ENCODE data around the gene MARCHF10. TPM values are rescaled to one million over a fixed set of nuclear protein-coding genes. Genes with fewer than 3 reads are reported as not detected.

The MARCHF10 gene
- total and polyA plus RNA-seq, 2 donors (not counting 3 experiments of a cell fraction or from before 2014, with no cell fraction given) = 0.11 TPM; not detected in 1

DNA sequence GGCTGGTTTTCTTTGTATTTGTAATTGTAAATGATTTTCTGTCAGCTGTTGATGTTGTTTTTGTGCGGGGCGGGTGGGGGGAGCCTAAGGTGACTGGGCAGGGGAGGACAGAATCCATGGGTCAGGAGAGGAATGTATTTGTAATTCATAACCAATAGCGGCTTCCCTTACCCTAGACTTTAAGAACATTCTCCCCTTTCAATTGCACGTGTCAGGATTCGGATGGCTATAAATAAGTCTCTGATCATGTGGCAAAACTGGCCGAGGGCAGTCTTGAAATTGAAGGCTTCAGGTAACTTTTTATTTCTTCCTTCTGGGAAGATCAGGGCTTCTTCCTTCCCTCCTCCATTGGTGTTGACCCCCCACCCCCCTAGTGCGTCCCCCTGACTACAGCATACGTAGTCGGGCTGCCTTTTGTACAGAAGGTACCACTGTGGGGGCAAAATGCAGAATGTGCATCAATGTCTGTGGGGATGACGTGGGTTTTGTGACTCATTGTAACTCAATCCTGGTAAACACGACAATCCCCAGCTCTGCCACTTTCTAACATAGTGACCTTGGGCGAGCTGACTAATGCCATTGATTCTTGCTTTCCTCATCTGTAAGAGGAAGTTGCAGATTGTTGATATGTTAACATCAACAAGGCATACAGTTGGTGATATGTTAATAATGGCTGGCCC is 16.2 kb downstream of the MARCHF10 start:
- H4K20me1 ChIP-seq (replicated peaks; ENCODE audit: control insufficient read depth, extremely low read depth, insufficient read depth, low read length) = no peaks in the 10 kb centered on the region
- dilution Hi-C loops (cut with MboI; ENCODE audit: extremely low pct_ligation_motif_present, low sequenced_read_pairs) (no loop called here), intact Hi-C loops (cut with micrococcal nuclease) (no loop called here)
- DNase-seq (ENCODE audit: low read depth, low spot score) (peak; percentile 44), FAIRE-seq (no peak)
- no peak overlapping the region for H3K9ac ChIP-seq (replicated peaks; ENCODE audit: extremely low read depth, insufficient read depth, low read length)
- CTCF ChIA-PET = no interaction called here
- no peaks in the 10 kb centered on the region for H3K79me2 ChIP-seq (ENCODE audit: control insufficient read depth, insufficient read depth, low read length)
- H2AFZ ChIP-seq (ENCODE audit: low read depth, low read length) = no peak overlapping the region
- TF ChIP-seq FOS (IDR thresholded peaks at IDR 0.05; ENCODE audit: borderline replicate concordance, insufficient read depth, low read length) (peak; percentile 76), GATA2 (IDR thresholded peaks at IDR 0.05; ENCODE audit: insufficient read depth, insufficient read length, low read depth, low read length) (peak; percentile 58), POLR2AphosphoS5 (IDR thresholded peaks at IDR 0.05; ENCODE audit: insufficient read depth, low read depth, low read length) (peak; percentile 17), JUN (IDR thresholded peaks at IDR 0.05; ENCODE audit: borderline replicate concordance, insufficient read depth, insufficient read length, low read depth) (peak; percentile 66), MYC (IDR thresholded peaks at IDR 0.05; ENCODE audit: low read depth, low read length) (no peak)
- TF ChIP-seq, protein P1, sequence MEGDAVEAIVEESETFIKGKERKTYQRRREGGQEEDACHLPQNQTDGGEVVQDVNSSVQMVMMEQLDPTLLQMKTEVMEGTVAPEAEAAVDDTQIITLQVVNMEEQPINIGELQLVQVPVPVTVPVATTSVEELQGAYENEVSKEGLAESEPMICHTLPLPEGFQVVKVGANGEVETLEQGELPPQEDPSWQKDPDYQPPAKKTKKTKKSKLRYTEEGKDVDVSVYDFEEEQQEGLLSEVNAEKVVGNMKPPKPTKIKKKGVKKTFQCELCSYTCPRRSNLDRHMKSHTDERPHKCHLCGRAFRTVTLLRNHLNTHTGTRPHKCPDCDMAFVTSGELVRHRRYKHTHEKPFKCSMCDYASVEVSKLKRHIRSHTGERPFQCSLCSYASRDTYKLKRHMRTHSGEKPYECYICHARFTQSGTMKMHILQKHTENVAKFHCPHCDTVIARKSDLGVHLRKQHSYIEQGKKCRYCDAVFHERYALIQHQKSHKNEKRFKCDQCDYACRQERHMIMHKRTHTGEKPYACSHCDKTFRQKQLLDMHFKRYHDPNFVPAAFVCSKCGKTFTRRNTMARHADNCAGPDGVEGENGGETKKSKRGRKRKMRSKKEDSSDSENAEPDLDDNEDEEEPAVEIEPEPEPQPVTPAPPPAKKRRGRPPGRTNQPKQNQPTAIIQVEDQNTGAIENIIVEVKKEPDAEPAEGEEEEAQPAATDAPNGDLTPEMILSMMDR (IDR thresholded peaks at IDR 0.05; ENCODE audit: extremely low read depth in 1 of 2, insufficient read depth in 1 of 2, low read depth in 1 of 2, low read length in 2 of 2) = no peak
- no peaks in the 10 kb centered on the region for H3K4me1 ChIP-seq (ENCODE audit: control insufficient read depth, extremely low read depth, insufficient read depth, low read length)
- no TSS peak for BruUV-seq (replicated peaks)
- H3K36me3 ChIP-seq (ENCODE audit: control insufficient read depth in 2 of 2, extremely low read depth in 1 of 2, insufficient read depth in 2 of 2, low read length in 2 of 2) = no peaks in the 10 kb centered on the region
- H3K27me3 ChIP-seq (ENCODE audit: control insufficient read depth in 2 of 2, insufficient read depth in 2 of 2, low read length in 2 of 2) = no peaks in the 10 kb centered on the region
- H3K27ac ChIP-seq (ENCODE audit: insufficient read depth, low read depth, low read length) = no peak overlapping the region
- no peak overlapping the region for H3K4me3 ChIP-seq (replicated peaks in 1 of 3; ENCODE audit: insufficient read depth in 1 of 3, low read depth in 1 of 3, low read length in 3 of 3)
- POLR2A ChIA-PET = no interaction called here
- H3K9me3 ChIP-seq (replicated peaks; ENCODE audit: control insufficient read depth, insufficient read depth, low read length) = no peaks in the 10 kb centered on the region
- no peak overlapping the region for H3K4me2 ChIP-seq (ENCODE audit: insufficient read depth, low read length)
- no peaks in the 10 kb centered on the region for H3K9me1 ChIP-seq (replicated peaks; ENCODE audit: control insufficient read depth, extremely low read depth, insufficient read depth, low read length)
